Midbrain (tissue), 1 donor: ENCODE results near the gene PRLH.

Experiments used
- DNase-seq: peaks from one replicate; lab custom pipeline; 2025; lab: John Stamatoyannopoulos, UW

Gene PRLH

GRCh38 chr2:237539681-237540080 is 26.7 kb upstream of the PRLH start:
- DNase-seq, result no peak

- no peak for DNase-seq
These were observed 26.1 kb upstream of the PRLH start for GRCh38 chr2:237540223-237540775.

- DNase-seq, result no peak
These were observed 25.6 kb upstream of the PRLH start for GRCh38 chr2:237540823-237541222.

GRCh38 chr2:237541243-237541642 is 25.1 kb upstream of the PRLH start:
- no peak for DNase-seq

- DNase-seq, result no peak
These were observed 24.2 kb upstream of the PRLH start for GRCh38 chr2:237542001-237542704.

GRCh38 chr2:237546040-237546875 is 20.1 kb upstream of the PRLH start:
- DNase-seq, result no peak

GRCh38 chr2:237546876-237547395 is 19.4 kb upstream of the PRLH start:
- DNase-seq, result no peak

GRCh38 chr2:237547841-237548416 is 18.4 kb upstream of the PRLH start:
- DNase-seq, result no peak

- no peak for DNase-seq
These were observed 17.2 kb upstream of the PRLH start for GRCh38 chr2:237549216-237549615.

- DNase-seq, result no peak
These were observed 16.5 kb upstream of the PRLH start for GRCh38 chr2:237549643-237550415.

GRCh38 chr2:237551071-237551574 is 15.3 kb upstream of the PRLH start:
- no peak for DNase-seq

- no peak for DNase-seq
These were observed 13.5 kb upstream of the PRLH start for GRCh38 chr2:237552908-237553307.

- no peak for DNase-seq
These were observed 12.4 kb upstream of the PRLH start for GRCh38 chr2:237553948-237554347.

GRCh38 chr2:237555560-237555959 is 10.8 kb upstream of the PRLH start:
- DNase-seq, result no peak

GRCh38 chr2:237556773-237557632 is 9.4 kb upstream of the PRLH start:
- DNase-seq, result no peak

- DNase-seq, result no peak
These were observed 8.8 kb upstream of the PRLH start for GRCh38 chr2:237557633-237558015.

GRCh38 chr2:237558961-237559641 is 7.3 kb upstream of the PRLH start:
- DNase-seq, result no peak

- DNase-seq, result no peak
These were observed 5.2 kb upstream of the PRLH start for GRCh38 chr2:237561221-237561620.

- DNase-seq, result no peak
These were observed 2.6 kb upstream of the PRLH start for GRCh38 chr2:237563816-237564215.
